IPS-18c (cell line): ENCODE results near the gene KLK15.

Experiments
- H3K4me3 ChIP-seq: 2 replicates; pipeline ENCODE4 v1.7.0; 2013; ENCODE audit warnings: low read depth, mild to moderate bottlenecking, low read length, moderate library complexity; ENCODE audit not compliant: insufficient read depth
- H3K9me3 ChIP-seq: one replicate; pipeline ENCODE4 v1.6.1; 2013; ENCODE audit warnings: mild to moderate bottlenecking, low read length, moderate library complexity; ENCODE audit not compliant: control insufficient read depth, insufficient read depth

The KLK15 gene

GRCh38 chr19:50854636-50855410 is 21.4 kb upstream of the KLK15 start, which contains the start of gene KLK3:
Gene KLK3, plus strand, starts transcription at chr19:50854915. Its CDS starts 41 bp downstream, at chr19:50854956.
- H3K4me3 ChIP-seq: no peak within 1 kb of the TSS
- peaks cover 2% of the 10 kb centered on the region for H3K9me3 ChIP-seq

DNA sequence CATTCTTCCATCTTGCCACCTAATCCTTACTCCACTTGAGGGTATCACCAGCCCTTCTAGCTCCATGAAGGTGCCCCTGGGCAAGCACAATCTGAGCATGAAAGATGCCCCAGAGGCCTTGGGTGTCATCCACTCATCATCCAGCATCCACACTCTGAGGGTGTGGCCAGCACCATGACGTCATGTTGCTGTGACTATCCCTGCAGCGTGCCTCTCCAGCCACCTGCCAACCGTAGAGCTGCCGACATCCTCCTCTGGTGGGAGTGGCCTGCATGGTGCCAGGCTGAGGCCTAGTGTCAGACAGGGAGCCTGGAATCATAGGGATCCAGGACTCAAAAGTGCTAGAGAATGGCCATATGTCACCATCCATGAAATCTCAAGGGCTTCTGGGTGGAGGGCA is 18.2 kb upstream of the KLK15 start:
- no peaks in the 10 kb centered on the region for H3K9me3 ChIP-seq
- no peak overlapping the region for H3K4me3 ChIP-seq

DNA sequence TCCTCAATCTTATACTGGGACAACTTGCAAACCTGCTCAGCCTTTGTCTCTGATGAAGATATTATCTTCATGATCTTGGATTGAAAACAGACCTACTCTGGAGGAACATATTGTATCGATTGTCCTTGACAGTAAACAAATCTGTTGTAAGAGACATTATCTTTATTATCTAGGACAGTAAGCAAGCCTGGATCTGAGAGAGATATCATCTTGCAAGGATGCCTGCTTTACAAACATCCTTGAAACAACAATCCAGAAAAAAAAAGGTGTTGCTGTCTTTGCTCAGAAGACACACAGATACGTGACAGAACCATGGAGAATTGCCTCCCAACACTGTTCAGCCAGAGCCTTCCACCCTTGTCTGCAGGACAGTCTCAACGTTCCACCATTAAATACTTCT is 17.4 kb upstream of the KLK15 start:
- H3K9me3 ChIP-seq: no peaks in the 10 kb centered on the region
- H3K4me3 ChIP-seq: no peak overlapping the region

DNA sequence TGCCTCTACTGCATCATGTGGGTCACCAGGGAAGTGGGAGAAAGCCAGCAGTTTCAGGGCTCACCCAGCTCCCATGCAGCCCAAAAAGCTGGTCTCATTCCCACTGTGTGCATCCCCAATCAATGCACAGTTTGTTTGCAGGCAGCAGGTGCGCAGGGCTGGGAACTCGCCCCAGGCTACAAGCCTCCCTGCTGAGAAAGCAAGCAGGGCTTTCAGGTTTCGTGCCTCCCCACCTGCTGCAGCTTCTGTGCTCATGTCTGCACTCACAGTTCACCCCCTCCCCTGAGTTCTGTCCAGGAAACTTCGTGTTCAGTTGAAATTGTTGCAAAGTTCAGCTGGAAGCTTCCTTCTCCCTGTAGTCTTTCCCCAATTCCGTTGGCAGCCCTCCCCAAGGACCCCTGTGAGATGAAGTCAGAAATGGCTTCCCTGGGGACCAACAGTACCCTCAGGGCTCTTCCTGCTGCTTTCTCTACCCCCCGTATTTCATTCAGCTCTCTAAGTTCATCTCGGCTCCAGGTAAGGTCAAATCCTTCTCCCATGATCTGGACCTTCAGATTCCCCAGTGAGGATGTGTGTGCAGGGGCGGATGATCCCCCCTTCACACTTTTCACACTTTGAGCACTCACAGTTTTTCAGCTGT is 11.0 kb upstream of the KLK15 start:
- peaks cover 2% of the 10 kb centered on the region for H3K9me3 ChIP-seq
- no peak overlapping the region for H3K4me3 ChIP-seq

DNA sequence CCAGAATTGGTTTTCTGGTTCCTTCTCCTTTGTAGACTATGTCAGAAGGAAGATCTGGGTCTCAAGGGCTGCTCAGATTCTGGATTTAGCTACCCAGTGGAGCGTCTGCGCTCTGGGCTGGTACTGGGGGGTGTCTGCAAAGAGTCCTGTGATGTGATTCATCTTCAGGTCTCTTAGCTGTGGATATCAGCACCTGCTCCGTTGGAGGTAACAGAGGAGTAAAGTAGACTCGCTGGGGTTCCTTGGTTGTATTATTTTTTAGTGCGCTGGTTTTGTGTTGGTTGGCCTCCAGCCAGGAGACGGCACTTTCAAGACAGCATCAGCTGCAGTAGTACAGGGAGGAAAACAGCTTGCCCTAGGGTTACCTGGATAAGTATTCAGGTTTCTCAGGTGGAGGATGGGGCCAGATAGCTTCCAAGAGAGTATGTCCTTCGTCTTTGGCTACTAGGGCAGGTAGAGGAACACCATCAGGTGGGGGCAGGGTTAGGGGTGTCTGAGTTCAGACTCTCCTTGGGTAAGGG is 10.4 kb upstream of the KLK15 start:
- Histone ChIP-seq H3K4me3 (no peak overlapping the region), H3K9me3 (peaks cover 2% of the 10 kb centered on the region)

GRCh38 chr19:50843205-50843604 is 9.8 kb upstream of the KLK15 start:
- no peak overlapping the region for H3K4me3 ChIP-seq
- H3K9me3 ChIP-seq: peaks cover 2% of the 10 kb centered on the region

DNA sequence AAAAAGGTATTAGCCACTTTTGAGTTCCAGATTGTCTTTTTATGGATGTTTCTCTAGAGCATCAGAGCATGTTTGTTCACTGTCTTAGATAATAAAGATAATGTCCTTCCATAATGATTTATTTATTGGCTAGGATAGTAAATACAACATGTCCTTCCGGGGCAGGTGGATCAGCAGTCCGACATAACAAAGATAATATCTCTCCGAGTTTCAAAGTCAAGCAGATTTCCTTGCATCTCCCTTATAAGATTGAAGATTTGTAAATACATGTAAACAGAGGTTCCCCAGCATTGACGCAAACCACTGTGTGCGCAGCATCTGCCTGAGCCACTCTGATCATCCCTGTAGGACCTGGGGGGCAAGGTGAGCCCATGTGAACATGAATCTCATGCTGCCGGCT is 8.8 kb upstream of the KLK15 start:
- Histone ChIP-seq H3K9me3 (peaks cover 2% of the 10 kb centered on the region), H3K4me3 (no peak overlapping the region)

GRCh38 chr19:50839712-50840655 is 6.6 kb upstream of the KLK15 start:
- Histone ChIP-seq H3K4me3 (no peak overlapping the region), H3K9me3 (peaks cover 2% of the 10 kb centered on the region)

GRCh38 chr19:50838239-50838638 is 4.9 kb upstream of the KLK15 start:
- H3K4me3 ChIP-seq: no peak overlapping the region
- no peaks in the 10 kb centered on the region for H3K9me3 ChIP-seq

DNA sequence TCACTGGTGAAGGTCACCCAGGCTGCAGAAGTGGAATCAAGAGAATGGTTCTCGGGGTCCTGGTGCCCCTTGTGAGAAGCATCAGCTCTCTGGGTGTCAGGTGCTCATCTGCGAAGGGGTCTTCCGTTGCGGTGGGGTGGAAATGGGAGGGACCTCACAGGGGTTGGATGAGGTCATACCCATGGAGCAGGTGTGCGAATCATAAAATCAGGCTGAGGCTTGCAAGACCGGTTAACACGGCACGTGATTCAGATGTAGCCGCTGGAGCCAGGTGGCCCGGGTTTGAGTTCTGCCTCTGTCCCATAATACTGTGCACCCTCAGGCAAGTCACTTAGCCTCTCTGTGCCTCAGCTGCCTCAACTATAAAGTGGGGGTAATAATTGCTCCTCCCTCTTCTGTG is 3.9 kb upstream of the KLK15 start:
- H3K4me3 ChIP-seq: no peak overlapping the region
- no peaks in the 10 kb centered on the region for H3K9me3 ChIP-seq

DNA sequence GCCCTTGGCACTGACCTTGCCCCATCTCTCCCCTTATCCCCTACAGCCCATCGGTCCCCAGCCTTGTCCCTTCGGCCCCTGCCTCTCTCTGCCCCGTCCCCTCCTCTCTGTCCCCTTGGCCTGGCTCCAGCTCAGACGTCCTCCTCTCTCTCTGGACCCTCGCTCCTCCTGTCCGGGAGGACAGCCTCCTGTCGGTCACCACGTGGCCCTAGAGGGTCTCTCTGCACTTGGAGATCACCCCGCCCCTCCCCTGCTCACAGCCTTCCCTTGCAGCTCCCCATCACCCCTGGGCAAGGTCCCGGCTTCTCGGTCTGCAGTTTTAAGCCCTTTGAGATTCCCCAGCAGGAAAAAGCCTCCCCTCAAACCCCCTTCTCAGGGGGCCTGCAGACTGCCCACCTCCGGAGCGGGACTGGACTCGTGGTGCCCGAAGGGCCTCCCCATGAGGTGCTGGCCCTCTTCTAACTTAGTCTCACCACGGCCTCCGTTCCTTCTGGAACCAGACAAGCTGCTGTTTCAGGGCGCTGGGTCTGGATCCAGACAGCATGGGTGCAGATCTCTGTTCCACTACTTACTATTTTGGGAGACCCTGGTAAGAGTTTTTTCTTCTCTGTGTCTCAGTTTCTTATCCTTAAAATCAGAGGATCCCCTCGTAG is 3.3 kb upstream of the KLK15 start:
- Histone ChIP-seq H3K4me3 (peak overlapping the region; percentile 79; the same call in 1 of the 2 replicates), H3K9me3 (no peaks in the 10 kb centered on the region)

GRCh38 chr19:50835785-50836542 is 2.6 kb upstream of the KLK15 start:
- no peaks in the 10 kb centered on the region for H3K9me3 ChIP-seq

DNA sequence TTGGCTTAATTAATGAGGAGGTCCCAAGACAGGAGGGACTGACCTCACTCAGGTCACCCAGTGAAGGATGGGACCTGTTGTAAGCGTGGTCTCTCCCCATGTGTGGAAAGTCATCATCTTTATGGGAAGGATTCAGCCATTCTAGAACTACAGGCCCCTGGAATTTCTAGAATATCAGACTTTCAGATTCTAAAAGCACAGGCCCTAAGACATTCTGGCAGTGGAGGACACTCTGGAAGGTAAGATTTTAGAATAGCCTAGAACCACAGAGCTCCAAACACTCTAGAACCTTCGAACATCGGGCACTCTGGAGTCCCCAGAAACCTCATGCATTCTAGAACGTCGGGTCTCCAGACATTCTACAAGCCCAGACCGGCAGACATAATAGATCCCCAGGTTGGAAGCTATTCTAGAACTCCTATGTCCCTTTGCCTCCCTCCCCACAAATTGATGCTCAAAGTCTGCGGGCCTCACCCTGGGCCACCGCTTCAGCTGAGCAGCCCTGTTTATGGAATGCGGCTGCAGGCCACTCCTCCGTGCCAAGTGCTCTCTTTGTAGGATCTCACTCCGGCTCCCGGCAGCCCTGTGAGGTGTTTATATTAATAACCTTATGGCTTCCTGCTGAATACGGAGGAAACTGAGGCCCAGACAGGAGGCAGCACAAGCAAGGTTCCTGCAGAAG is 1.9 kb upstream of the KLK15 start:
- no peaks in the 10 kb centered on the region for H3K9me3 ChIP-seq
- peak overlapping the region; percentile 79 for H3K4me3 ChIP-seq

More at GRCh38 chr19:50835785-50836542, 2.6 kb upstream of the KLK15 start:
- H3K4me3 ChIP-seq: peak overlapping the region; percentile 79

DNA sequence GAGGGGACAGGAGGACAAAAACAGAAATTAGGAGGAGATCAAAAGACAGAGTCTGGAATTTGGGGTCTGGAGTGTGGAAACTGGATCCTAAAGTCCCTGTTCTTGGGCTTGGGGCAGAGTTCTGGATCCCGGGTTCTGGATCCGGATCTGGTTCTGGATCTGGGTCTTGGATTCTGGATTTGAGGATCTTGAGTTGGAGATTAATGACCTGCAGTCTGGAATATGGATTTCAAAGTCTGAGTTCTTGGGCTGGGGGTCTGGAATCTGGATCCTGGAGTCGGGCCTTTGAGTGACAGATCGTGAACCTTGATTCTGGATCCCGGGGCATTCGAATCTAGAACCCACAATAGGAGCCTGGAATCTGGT is 411 bp upstream of the KLK15 start:
- Histone ChIP-seq H3K9me3 (no peaks in the 10 kb centered on the region), H3K4me3 (no peak overlapping the region)

GRCh38 chr19:50832666-50833065 is 708 bp downstream of the KLK15 start:
- Histone ChIP-seq H3K9me3 (no peaks in the 10 kb centered on the region), H3K4me3 (no peak overlapping the region)

DNA sequence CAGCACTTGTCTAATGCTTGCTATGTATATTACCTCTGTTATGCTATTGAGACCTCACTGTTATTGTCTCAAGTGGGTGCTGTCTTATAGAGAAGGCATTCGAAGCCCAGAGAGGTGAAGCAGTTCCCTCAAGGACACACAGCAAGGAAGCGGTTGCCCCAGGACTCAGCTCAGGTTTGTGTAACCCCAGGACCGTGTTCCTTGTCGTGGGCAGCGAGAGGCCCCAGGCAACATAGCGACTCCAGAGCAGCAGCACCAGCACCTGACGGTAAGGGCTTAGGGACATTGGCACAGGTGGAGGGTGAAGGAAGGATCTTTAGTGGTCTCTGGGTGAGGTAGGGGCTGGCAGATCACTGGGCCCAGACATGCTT is 2.4 kb downstream of the KLK15 start:
- H3K9me3 ChIP-seq: no peaks in the 10 kb centered on the region
- H3K4me3 ChIP-seq: no peak overlapping the region
